ENCODE data around the gene DCC.

DNA sequence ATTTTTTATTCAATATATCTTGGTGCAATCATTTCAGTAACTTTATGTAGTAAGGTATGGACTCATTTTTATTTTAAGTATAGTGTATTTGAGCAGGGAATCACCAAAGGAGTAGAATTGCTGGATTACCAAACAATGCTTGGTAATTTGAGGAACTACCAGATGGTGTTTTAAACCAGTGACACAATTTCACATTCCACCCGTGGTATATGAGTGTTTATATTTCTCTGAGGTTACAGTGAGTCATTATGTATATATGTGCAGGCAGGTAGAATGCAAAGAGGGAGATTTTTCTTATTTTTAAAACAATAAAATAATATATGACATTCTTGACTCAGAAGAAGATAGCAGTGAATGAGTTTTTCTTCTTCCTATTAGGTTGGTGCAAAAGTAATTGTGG lies 596.9 kb downstream of the DCC start:
- TF ChIP-seq, protein P1, sequence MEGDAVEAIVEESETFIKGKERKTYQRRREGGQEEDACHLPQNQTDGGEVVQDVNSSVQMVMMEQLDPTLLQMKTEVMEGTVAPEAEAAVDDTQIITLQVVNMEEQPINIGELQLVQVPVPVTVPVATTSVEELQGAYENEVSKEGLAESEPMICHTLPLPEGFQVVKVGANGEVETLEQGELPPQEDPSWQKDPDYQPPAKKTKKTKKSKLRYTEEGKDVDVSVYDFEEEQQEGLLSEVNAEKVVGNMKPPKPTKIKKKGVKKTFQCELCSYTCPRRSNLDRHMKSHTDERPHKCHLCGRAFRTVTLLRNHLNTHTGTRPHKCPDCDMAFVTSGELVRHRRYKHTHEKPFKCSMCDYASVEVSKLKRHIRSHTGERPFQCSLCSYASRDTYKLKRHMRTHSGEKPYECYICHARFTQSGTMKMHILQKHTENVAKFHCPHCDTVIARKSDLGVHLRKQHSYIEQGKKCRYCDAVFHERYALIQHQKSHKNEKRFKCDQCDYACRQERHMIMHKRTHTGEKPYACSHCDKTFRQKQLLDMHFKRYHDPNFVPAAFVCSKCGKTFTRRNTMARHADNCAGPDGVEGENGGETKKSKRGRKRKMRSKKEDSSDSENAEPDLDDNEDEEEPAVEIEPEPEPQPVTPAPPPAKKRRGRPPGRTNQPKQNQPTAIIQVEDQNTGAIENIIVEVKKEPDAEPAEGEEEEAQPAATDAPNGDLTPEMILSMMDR (conservative IDR thresholded peaks at IDR 0.05; ENCODE audit: low read length) = no peak
- TF ChIP-seq EZH2phosphoT487 (IDR thresholded peaks at IDR 0.05; ENCODE audit: borderline replicate concordance) = no peak

All from Loucy (cell line).